Ascending aorta (tissue), 2 donors: ENCODE data around the gene E2F6. TPM values are rescaled to one million over a fixed set of nuclear protein-coding genes. Genes with fewer than 3 reads are reported as not detected.

Experiments used
- DNase-seq, 2 donors: peaks; one replicate each; pipeline ENCODE4 v3.0.0-alpha.2; 2019; ENCODE audit warnings: low spot score in 2 of 2
- H3K27ac ChIP-seq, 2 donors: fragments of 200-600 bp; sonication (generic); one replicate each; pipeline ENCODE4 v1.5.1; 2016 to 2017; ENCODE audit warnings: mild to moderate bottlenecking in 1 of 2
- H3K27me3 ChIP-seq: fragments of 200-600 bp; sonication (generic); one replicate; pipeline ENCODE4 v1.5.1; 2017
- H3K36me3 ChIP-seq, 2 donors: fragments of 200-600 bp; sonication (generic); one replicate each; pipeline ENCODE4 v1.5.1; 2016
- H3K4me1 ChIP-seq, 2 donors: fragments of 200-600 bp; sonication (generic); one replicate each; pipeline ENCODE4 v1.5.1; 2016 to 2017; ENCODE audit warnings: mild to moderate bottlenecking in 1 of 2
- H3K4me3 ChIP-seq, 2 donors: fragments of 200-600 bp; sonication (generic); one replicate each; pipeline ENCODE4 v1.5.1; 2016 to 2017; ENCODE audit warnings: mild to moderate bottlenecking in 1 of 2
- H3K9me3 ChIP-seq, 2 donors: fragments of 200-600 bp; sonication (generic); one replicate each; pipeline ENCODE4 v1.5.1; 2016
- CTCF ChIP-seq, 3 experiments: fragments of 200-600 bp in 2 of 3; fragments of 450-650 bp in 1 of 3; sonication (generic) in 2 of 3; IDR thresholded peaks; one replicate each; pipeline ENCODE4 v1.5.1; 2016 to 2019; ENCODE audit warnings: antibody characterized with exemption in 3 of 3, mild to moderate bottlenecking in 1 of 3, moderate library complexity in 1 of 3
- intact Hi-C: fragments of 100-400 bp; cut with DNase I; formaldehyde crosslinking; loops from one replicate; pipeline ENCODE4 v1.15.1; 2023
- total RNA-seq: library from RNA; depleted of rRNA; stranded (reverse); fragments of >200 nt; gene quantifications from one replicate; pipeline ENCODE4 v1.1.0, GENCODE V29; 2016

The E2F6 gene, protein sequence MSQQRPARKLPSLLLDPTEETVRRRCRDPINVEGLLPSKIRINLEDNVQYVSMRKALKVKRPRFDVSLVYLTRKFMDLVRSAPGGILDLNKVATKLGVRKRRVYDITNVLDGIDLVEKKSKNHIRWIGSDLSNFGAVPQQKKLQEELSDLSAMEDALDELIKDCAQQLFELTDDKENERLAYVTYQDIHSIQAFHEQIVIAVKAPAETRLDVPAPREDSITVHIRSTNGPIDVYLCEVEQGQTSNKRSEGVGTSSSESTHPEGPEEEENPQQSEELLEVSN
- 1.9 TPM for total RNA-seq

- peak within 1 kb of the TSS; percentile 72 to 86 for H3K4me3 ChIP-seq
- peak within 1 kb of the TSS; percentile 84 to 93 for H3K27ac ChIP-seq
- DNase-seq = peak; percentile 78 to 95
- no peaks in the 10 kb centered on the region for H3K36me3 ChIP-seq
- peak in 2 of 3 experiments; percentile 6 to 9 for TF ChIP-seq CTCF (IDR thresholded peaks at IDR 0.05)
- intact Hi-C loops = loop anchor here (2.0 to 5.0 kb wide), 5 partner anchors 59 to 333 kb away; partner anchors contain the start of genes ROCK2 and SLC66A3
- peaks cover 3 to 20% of the 10 kb centered on the region in 2 donors for H3K4me1 ChIP-seq
- H3K27me3 ChIP-seq = no peaks in the 10 kb centered on the region
- H3K9me3 ChIP-seq = no peaks in the 10 kb centered on the region
These were observed at the start of gene E2F6 for GRCh38 chr2:11465485-11466306. Gene E2F6, minus strand, starts transcription at chr2:11466161. Its CDS starts 282 bp downstream, at chr2:11465879.

- Histone ChIP-seq H3K4me3 (no peak overlapping the region), H3K9me3 (no peaks in the 10 kb centered on the region), H3K27me3 (no peaks in the 10 kb centered on the region), H3K36me3 (no peaks in the 10 kb centered on the region), H3K4me1 (no peaks in the 10 kb centered on the region), H3K27ac (no peak overlapping the region)
- intact Hi-C loops = no loop called here
- TF ChIP-seq CTCF (IDR thresholded peaks at IDR 0.05) = no peak
- no peak for DNase-seq
These were observed 49.6 kb upstream of the E2F6 start for GRCh38 chr2:11515490-11515981.

DNA sequence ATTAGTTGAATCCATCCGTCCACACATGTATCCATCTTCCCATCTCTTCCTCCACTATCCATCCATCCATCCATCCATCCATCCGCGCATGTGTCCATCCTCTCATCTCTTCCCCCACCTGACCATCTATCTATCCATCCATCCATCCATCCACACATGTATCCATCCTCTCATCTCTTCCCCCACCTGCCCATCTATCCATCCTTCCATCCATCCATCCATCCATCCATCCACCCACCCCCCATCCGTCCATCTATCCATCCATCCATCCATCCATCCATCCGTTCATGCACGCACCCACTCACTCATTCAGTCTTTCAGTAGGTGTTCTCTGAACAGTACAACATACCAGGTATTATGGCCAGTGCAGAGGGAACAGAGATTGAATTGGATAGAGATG lies 48.9 kb upstream of the E2F6 start:
- no peaks in the 10 kb centered on the region for H3K36me3 ChIP-seq
- intact Hi-C loops = no loop called here
- no peak for TF ChIP-seq CTCF (IDR thresholded peaks at IDR 0.05)
- H3K27me3 ChIP-seq = no peaks in the 10 kb centered on the region
- H3K4me3 ChIP-seq = no peak overlapping the region
- no peak for DNase-seq
- H3K27ac ChIP-seq = no peak overlapping the region
- no peaks in the 10 kb centered on the region for H3K4me1 ChIP-seq
- H3K9me3 ChIP-seq = no peaks in the 10 kb centered on the region

DNA sequence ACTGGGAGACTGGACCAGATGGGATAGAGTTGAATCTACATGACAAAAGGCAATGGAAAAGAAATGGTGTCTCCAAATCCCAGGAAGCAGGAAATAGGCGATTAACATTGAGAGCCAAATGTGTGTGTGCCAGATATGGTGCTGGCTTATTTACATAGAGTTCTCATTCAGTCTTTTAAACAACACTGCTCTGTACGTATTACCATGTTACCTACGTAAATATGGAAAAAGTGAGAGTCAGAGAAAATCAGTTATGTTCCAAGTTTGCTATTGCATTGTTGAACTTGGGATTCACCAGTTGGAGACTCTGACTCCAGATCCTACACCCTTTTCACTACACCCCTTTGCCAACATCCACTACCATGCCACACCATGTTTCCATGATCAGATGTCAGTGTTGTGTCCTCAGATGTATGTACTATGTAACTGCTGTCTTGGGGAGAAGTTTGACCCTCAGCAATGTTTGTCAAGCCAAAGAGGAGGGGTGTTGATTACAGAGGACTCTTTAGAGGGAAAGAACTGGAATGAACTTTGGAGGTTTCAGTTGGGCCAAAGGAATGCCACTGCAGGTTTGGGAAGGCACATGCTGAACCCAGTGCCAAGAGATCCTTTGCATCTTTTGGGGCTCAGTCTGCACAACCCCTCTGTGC lies 48.2 kb upstream of the E2F6 start:
- TF ChIP-seq CTCF (IDR thresholded peaks at IDR 0.05) = no peak
- no peak for DNase-seq
- H3K4me1 ChIP-seq = no peaks in the 10 kb centered on the region
- H3K36me3 ChIP-seq = no peaks in the 10 kb centered on the region
- no peaks in the 10 kb centered on the region for H3K9me3 ChIP-seq
- no peak overlapping the region for H3K27ac ChIP-seq
- no peak overlapping the region for H3K4me3 ChIP-seq
- intact Hi-C loops = no loop called here
- no peaks in the 10 kb centered on the region for H3K27me3 ChIP-seq

DNA sequence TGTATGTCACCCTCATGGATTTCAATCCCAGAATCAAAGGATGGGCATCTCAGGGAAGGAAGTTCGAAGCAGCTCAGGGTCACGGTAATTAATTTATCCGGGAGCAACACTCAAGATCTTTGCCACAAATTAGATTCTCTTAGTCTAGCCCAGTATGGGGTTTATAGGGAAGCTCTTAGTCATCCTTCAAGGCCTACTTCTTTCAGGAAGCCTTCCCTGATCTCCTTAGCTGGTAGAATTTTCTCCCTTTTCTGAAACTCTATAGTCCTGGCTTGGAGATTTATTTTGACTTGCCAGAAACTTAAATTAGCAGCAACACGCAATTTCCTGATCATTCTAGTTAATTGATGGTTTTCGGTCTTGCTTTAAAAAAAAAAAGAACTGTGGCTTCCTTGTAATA lies 47.4 kb upstream of the E2F6 start:
- H3K27me3 ChIP-seq = no peaks in the 10 kb centered on the region
- H3K9me3 ChIP-seq = no peaks in the 10 kb centered on the region
- H3K36me3 ChIP-seq = no peaks in the 10 kb centered on the region
- intact Hi-C loops = no loop called here
- H3K4me1 ChIP-seq = no peaks in the 10 kb centered on the region
- TF ChIP-seq CTCF (IDR thresholded peaks at IDR 0.05) = no peak
- H3K27ac ChIP-seq = no peak overlapping the region
- no peak for DNase-seq
- H3K4me3 ChIP-seq = no peak overlapping the region
